SW 1271 (cell line): Measurements from ENCODE around the gene PCNX2.
"Not testable (repeated sequence)": the region's sequence is repeated elsewhere in the genome, so short reads cannot be mapped to it uniquely, and the experiment has no call there.

Experiments used
- DNase-seq, 2 experiments: peaks; one replicate each; lab custom pipeline; 2025; lab: John Stamatoyannopoulos, UW

PCNX2 gene

GRCh38 chr1:233151861-233152260 is 143.7 kb downstream of the PCNX2 start:
- DNase-seq, result no peak

- no peak for DNase-seq
These were observed 151.1 kb downstream of the PCNX2 start for GRCh38 chr1:233144434-233144833.

GRCh38 chr1:233143241-233143640 is 152.3 kb downstream of the PCNX2 start:
- no peak for DNase-seq

- no peak for DNase-seq
These were observed 154.6 kb downstream of the PCNX2 start for GRCh38 chr1:233140974-233141373.

- DNase-seq, result no peak
These were observed 155.0 kb downstream of the PCNX2 start for GRCh38 chr1:233140499-233140898.

- no peak for DNase-seq
These were observed 156.5 kb downstream of the PCNX2 start for GRCh38 chr1:233138788-233139585.

GRCh38 chr1:233135833-233136232 is 159.7 kb downstream of the PCNX2 start:
- DNase-seq, result no peak

- no peak for DNase-seq
These were observed 163.1 kb downstream of the PCNX2 start for GRCh38 chr1:233132445-233132844.

GRCh38 chr1:233129031-233129430 is 166.5 kb downstream of the PCNX2 start:
- DNase-seq, result not testable (repeated sequence)

- DNase-seq, result no peak
These were observed 168.4 kb downstream of the PCNX2 start for GRCh38 chr1:233127157-233127556.

GRCh38 chr1:233122779-233123178 is 172.7 kb downstream of the PCNX2 start:
- DNase-seq, result no peak

GRCh38 chr1:233121947-233122559 is 173.5 kb downstream of the PCNX2 start:
- no peak for DNase-seq

GRCh38 chr1:233114860-233115259 is 180.7 kb downstream of the PCNX2 start:
- DNase-seq, result no peak

GRCh38 chr1:233114159-233114558 is 181.4 kb downstream of the PCNX2 start:
- DNase-seq, result no peak

- DNase-seq, result peak; percentile 78 to 91
These were observed 182.3 kb downstream of the PCNX2 start for GRCh38 chr1:233113009-233113879.

GRCh38 chr1:233112186-233113008 is 183.1 kb downstream of the PCNX2 start:
- no peak for DNase-seq

GRCh38 chr1:233111731-233112130 is 183.8 kb downstream of the PCNX2 start:
- DNase-seq, result no peak

GRCh38 chr1:233109096-233109495 is 186.4 kb downstream of the PCNX2 start:
- no peak for DNase-seq

GRCh38 chr1:233107716-233108130 is 187.8 kb downstream of the PCNX2 start:
- not testable (repeated sequence) for DNase-seq

- no peak for DNase-seq
These were observed 188.3 kb downstream of the PCNX2 start for GRCh38 chr1:233107130-233107660.

GRCh38 chr1:233105225-233105624 is 190.3 kb downstream of the PCNX2 start:
- DNase-seq, result no peak
